Coronary artery (tissue), 2 donors: ENCODE measurements around the gene RCOR1.
"Not testable (repeated sequence)": the region's sequence is repeated elsewhere in the genome, so short reads cannot be mapped to it uniquely, and the experiment has no call there.

Source experiments
- DNase-seq: peaks from one replicate; pipeline ENCODE4 v3.0.0-alpha.2; 2017; ENCODE audit warnings: low spot score
- H3K27ac ChIP-seq, 2 donors: fragments of 200-600 bp; sonication (generic); one replicate each; pipeline ENCODE4 v1.5.1; 2016 to 2019
- H3K4me3 ChIP-seq: fragments of 200-600 bp; sonication (generic); 2 replicates; pipeline ENCODE4 v1.5.1; 2016; ENCODE audit warnings: mild to moderate bottlenecking, moderate library complexity
- CTCF ChIP-seq: fragments of 200-600 bp; sonication (generic); IDR thresholded peaks from one replicate; pipeline ENCODE4 v1.5.1; 2019; ENCODE audit warnings: antibody characterized with exemption

RCOR1 gene

DNA sequence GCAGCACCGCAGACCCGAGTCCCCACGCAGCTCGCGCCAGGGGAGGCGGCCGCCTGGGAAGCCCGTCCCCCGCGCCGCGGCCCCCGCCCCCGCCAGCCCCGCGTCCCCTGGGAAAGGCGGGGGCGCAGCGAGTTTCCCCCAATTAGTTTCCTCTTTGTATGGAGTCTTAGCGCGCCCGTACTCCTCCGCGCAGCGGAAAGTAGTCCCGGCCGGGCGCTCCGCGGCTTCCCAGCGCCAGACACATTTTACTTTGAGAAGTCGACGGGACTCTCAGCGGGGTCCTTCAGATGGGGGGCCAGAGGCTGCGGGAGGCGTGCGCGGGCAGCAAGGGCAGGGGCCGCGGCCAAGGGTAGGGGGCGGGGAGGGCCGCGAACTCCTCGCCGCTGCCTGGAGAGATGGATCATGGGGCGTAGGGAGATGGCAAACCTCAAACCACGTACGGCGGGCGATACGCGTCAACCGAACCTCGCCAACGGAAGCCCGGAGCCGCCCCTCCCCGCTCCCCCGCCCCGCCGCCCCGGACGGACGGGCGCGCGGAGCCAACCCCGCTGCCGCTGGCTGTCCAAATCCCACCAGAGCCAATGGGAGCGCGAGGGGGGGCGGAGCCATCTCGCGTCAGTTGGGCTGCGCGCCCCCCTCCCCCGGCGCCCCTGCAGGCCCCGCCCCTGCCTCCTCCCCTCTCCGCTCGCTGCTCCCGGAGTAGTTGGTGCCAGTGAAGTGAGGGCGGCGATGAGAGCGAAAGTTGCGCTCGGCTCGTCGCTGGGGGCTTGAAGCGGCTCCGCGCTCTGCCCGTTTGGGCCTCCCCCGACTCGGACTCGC is at the start of gene RCOR1:
Gene RCOR1 (plus strand): TSS at position 706 of the 819 bp plus-strand sequence. CDS start 238 bp downstream, outside the sequence.
- peak; percentile 98 for DNase-seq
- H3K27ac ChIP-seq = peak within 1 kb of the TSS; percentile 92 to 98
- TF ChIP-seq CTCF = no peak
- H3K4me3 ChIP-seq = peak within 1 kb of the TSS; percentile 89

DNA sequence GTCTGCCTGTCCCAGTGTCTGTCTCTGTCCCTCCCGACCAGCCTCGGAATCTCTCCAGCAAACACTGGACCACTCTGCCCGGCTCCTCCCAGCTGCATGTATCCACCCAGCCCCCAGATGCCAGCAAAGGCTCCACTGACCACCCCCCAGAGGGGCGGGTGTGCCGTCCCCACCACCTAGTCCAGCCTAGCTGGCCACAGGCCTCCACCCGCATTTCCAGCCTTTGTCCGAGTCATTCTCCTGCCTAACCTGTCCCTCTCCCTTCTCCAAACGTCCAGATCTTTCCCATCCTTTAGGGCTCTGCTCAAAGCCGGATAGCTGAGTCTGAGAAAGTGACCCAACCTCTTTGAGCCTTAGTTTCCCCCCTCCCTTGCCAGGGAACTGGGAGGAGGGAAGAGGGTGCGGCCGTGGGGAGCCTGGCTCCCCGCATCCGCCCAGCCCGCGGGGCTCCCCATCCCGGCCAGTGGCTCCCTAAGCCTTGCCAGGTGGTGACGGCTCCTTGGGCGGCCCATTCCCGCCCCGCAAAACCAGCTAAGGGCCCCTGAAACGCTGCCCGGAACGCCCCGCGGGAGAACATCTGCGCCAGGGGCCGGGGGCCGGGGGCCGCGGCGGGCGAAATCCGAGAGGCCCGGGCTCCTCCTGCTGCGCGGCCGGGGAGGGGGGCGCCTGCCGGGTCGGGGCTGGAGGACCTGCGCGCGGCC is 48.3 kb upstream of the RCOR1 start:
- Histone ChIP-seq H3K27ac (no peak overlapping the region), H3K4me3 (peak overlapping the region; percentile 59)
- TF ChIP-seq CTCF = no peak
- DNase-seq = no peak

DNA sequence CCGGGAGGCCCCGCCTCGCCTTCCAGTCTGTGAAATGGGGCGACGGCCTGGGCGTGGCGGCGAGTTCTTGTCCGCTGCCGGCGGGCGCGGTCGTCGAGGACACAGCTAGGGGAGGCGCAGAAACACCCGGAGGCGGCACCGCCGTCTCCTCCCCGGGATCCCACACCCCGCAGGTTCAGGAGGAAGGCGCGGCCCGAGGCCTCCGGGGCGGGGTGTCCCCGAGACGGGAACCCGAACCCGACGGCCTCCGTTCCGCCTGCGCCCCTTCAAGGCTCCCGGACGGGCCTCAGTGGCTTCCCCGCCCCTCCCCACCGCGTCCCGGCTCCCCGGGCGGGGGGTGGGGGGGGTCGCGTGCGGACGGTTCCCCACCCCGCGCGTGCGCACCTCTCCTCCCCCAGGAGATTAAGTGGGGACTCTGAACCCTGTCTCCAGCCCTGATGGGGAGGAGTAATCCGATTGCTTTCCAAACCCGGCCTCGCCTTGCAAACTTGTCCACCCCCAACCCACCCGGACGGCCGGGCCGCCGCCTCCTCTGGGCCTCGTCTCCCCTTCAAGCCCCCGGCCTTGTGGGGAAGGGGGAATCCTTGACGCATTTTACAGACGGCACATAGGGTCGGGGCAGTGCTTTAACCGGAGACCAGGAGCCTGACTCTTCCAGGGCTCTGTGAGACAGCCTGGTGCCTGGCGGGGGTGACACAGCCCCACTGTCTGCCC is 47.5 kb upstream of the RCOR1 start:
- DNase-seq = no peak
- no peak for TF ChIP-seq CTCF
- Histone ChIP-seq H3K27ac (no peak overlapping the region), H3K4me3 (peak overlapping the region; percentile 59)

GRCh38 chr14:102545461-102546265 is 46.8 kb upstream of the RCOR1 start:
- no peak for DNase-seq
- Histone ChIP-seq H3K4me3 (no peak overlapping the region), H3K27ac (no peak overlapping the region)
- no peak for TF ChIP-seq CTCF

GRCh38 chr14:102548616-102549240 is 43.7 kb upstream of the RCOR1 start:
- Histone ChIP-seq H3K27ac (no peak overlapping the region), H3K4me3 (no peak overlapping the region)
- no peak for TF ChIP-seq CTCF
- no peak for DNase-seq

GRCh38 chr14:102550927-102551401 is 41.5 kb upstream of the RCOR1 start:
- H3K4me3 ChIP-seq, DNase-seq, H3K27ac ChIP-seq: not testable (repeated sequence)
